Activated T-helper 2 cell treated with anti-CD3 and anti-CD28 coated beads, Interferon-gamma antibody, Interleukin-2, Interleukin-4, amounts not matched to agents 10 μg/mL and 5 μg/mL and 100 μg/mL, durations not matched to agents 14 hours and 24 hours and 36 hours (primary cell): Measurements from ENCODE around the gene SLC4A4. TPM values are rescaled to one million over a fixed set of nuclear protein-coding genes. Genes with fewer than 3 reads are reported as not detected.

Source experiments
- DNase-seq: peaks from one replicate; pipeline ENCODE4 v3.0.0; 2021; ENCODE audit warnings: low spot score
- H3K27ac Mint-ChIP-seq: one replicate; pipeline ENCODE4 v1.8.0; 2021; ENCODE audit warnings: mixed read lengths
- H3K27me3 Mint-ChIP-seq: one replicate; pipeline ENCODE4 v1.8.0; 2021; ENCODE audit warnings: low read depth, mixed read lengths
- H3K36me3 Mint-ChIP-seq: one replicate; pipeline ENCODE4 v1.8.0; 2021; ENCODE audit warnings: low read depth, mixed read lengths
- H3K4me1 Mint-ChIP-seq: one replicate; pipeline ENCODE4 v1.8.0; 2021; ENCODE audit warnings: low read depth, mixed read lengths
- H3K4me3 Mint-ChIP-seq: one replicate; pipeline ENCODE4 v1.8.0; 2021; ENCODE audit warnings: low read depth, mild to moderate bottlenecking, moderate library complexity, mixed read lengths
- H3K9me3 Mint-ChIP-seq: one replicate; pipeline ENCODE4 v1.8.0; 2021; ENCODE audit warnings: mixed read lengths
- intact Hi-C: fragments of 100-400 bp; cut with micrococcal nuclease; formaldehyde crosslinking; loops from one replicate; pipeline ENCODE4 v1.15.1; 2023
- total RNA-seq: library from RNA; stranded (reverse); gene quantifications from 2 replicates; pipeline ENCODE4 v1.2.3, GENCODE V29; 2022

The SLC4A4 gene
- total RNA-seq, 1 donor from 2014 or later: 0.43 TPM

DNA sequence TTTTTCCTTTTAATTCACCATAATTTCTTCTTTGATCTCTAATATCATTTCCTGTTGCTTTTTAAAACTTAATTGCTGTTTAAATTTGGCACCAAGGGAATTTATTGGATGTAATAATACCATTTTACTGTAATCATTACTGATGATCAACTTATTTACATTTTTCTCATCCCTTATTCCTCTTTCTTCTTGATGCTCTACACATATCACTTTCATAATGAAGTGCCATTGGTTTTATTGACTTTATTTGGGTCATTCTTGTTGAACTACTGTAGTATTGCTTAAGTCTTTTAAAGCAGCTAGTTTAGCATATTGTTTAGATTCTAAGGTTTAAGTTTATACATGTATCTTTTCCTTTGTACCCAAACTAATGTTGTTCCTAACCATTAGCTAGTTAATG lies 130.7 kb downstream of the SLC4A4 start:
- intact Hi-C loops: no loop called here
- Mint-ChIP-seq H3K4me1 (no peaks in the 10 kb centered on the region), H3K4me3 (no peak overlapping the region), H3K9me3 (no peaks in the 10 kb centered on the region), H3K27me3 (no peaks in the 10 kb centered on the region), H3K27ac (no peak overlapping the region), H3K36me3 (no peaks in the 10 kb centered on the region)
- no peak for DNase-seq

DNA sequence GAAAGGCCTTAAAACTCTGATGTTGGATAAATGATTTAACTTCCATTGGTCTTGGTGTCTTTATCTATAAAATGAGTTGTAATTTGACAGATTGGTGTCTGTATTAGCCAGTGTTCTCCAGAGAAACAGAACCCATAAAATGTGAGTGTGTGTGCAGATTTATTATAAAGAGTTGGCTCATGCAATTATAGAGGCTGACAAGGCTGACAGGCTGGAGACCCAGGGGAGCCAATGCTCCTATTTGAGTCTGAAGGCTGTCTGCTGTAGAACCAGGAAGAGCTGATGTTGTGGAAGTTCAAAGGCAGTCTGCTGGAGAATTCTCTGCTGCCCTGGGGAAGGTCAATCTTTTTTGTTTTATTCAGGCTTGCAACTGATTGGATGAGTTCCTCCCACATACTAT lies 131.7 kb downstream of the SLC4A4 start:
- Mint-ChIP-seq H3K9me3 (no peaks in the 10 kb centered on the region), H3K27ac (no peak overlapping the region), H3K27me3 (no peaks in the 10 kb centered on the region), H3K36me3 (no peaks in the 10 kb centered on the region), H3K4me3 (no peak overlapping the region), H3K4me1 (no peaks in the 10 kb centered on the region)
- DNase-seq: no peak
- intact Hi-C loops: no loop called here

DNA sequence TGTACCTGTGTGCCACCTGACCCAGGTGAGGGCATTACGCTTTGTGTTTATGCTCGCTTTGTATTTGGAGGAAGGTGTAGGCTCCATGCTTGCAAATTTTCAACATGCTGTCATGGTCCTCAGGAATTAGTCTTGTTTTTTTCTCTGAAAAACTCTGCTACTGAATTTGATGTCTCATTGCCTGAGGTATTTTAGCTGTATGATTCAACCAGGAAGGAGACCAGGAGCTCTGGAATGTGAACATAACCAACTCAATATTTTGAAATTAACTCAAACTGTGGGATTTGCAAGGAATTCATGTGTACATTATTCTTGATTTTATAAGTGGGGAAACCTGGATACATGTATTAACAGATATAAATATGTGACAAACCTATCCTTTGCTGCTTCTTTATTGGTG lies 134.1 kb downstream of the SLC4A4 start:
- H3K27me3 Mint-ChIP-seq: no peaks in the 10 kb centered on the region
- H3K36me3 Mint-ChIP-seq: no peaks in the 10 kb centered on the region
- H3K4me1 Mint-ChIP-seq: no peaks in the 10 kb centered on the region
- intact Hi-C loops: no loop called here
- DNase-seq: no peak
- no peak overlapping the region for H3K27ac Mint-ChIP-seq
- no peaks in the 10 kb centered on the region for H3K9me3 Mint-ChIP-seq
- no peak overlapping the region for H3K4me3 Mint-ChIP-seq

DNA sequence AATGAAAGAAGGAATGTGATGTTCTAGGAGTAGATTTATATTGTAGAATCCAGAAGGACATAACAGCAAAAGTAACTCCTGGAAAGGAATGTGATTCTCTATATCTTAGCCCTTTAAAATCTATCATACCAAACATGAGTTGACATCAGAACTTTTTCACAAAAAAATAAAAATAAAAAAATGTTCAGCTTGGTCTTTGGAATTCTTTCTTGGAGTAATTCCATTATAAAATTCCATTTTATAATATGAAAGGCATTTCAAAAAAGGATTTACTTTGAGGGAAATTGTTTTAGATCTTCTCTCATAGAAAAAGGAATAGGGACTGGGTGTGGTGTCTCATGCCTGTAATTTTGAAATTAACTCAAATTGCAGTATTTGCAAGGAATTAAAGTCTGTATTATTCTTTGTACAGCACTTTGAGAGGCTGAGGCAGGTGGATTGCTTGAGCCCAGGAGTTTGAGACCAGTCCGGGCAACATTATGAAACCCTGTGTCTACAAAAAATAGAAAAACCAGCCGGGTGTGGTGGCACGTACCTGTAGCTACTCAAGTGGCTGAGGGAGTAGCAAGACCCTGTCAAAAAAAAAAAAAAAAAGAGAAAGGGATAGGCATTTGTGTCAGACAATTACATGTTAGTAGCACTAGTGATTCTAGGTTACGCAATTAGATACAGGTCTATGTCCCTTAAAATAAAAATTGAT lies 134.9 kb downstream of the SLC4A4 start:
- Mint-ChIP-seq H3K4me3 (no peak overlapping the region), H3K36me3 (no peaks in the 10 kb centered on the region), H3K27me3 (no peaks in the 10 kb centered on the region), H3K9me3 (no peaks in the 10 kb centered on the region), H3K27ac (no peak overlapping the region), H3K4me1 (no peaks in the 10 kb centered on the region)
- DNase-seq: no peak
- intact Hi-C loops: no loop called here

DNA sequence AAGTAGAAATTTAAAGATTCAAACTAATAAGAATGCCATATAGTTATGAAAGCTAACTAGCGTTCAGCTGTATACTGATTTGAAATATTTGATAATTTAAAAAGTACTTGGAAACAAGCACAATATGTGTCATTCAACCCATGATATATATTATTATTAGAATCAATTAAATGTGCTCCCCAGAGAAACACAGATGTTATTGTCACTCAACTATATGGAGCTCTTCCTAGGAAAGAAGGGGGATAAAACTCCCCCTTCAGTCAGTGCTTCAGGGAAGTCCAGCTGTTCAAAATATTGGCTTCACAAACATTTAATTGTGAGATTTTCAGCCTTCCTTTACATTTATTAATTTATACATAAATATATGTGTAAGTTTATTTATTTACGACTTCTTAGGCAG lies 135.9 kb downstream of the SLC4A4 start:
- Mint-ChIP-seq H3K4me1 (no peaks in the 10 kb centered on the region), H3K36me3 (no peaks in the 10 kb centered on the region), H3K4me3 (no peak overlapping the region), H3K27me3 (no peaks in the 10 kb centered on the region), H3K9me3 (no peaks in the 10 kb centered on the region), H3K27ac (no peak overlapping the region)
- intact Hi-C loops: no loop called here
- DNase-seq: no peak

DNA sequence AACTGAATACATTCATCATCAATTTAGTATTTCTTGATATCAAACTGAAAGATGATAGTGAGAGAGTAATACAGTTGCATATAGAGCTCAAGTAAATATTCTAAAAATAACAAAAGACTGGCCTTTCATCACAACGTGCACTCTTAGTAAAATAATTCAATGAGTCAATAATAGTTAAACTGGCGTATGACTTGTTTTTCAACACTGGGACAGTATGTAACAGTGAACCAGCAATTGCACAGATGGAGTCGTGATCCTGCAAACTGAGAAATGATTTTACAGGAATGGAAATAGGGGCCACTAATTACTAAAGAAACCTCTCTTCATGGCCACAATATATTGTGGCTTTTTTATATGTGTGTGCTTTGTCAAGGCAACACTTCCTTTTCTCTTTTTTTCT lies 137.4 kb downstream of the SLC4A4 start:
- DNase-seq: no peak
- no peaks in the 10 kb centered on the region for H3K9me3 Mint-ChIP-seq
- no peak overlapping the region for H3K27ac Mint-ChIP-seq
- no peaks in the 10 kb centered on the region for H3K4me1 Mint-ChIP-seq
- H3K27me3 Mint-ChIP-seq: no peaks in the 10 kb centered on the region
- intact Hi-C loops: no loop called here
- H3K4me3 Mint-ChIP-seq: no peak overlapping the region
- no peaks in the 10 kb centered on the region for H3K36me3 Mint-ChIP-seq

DNA sequence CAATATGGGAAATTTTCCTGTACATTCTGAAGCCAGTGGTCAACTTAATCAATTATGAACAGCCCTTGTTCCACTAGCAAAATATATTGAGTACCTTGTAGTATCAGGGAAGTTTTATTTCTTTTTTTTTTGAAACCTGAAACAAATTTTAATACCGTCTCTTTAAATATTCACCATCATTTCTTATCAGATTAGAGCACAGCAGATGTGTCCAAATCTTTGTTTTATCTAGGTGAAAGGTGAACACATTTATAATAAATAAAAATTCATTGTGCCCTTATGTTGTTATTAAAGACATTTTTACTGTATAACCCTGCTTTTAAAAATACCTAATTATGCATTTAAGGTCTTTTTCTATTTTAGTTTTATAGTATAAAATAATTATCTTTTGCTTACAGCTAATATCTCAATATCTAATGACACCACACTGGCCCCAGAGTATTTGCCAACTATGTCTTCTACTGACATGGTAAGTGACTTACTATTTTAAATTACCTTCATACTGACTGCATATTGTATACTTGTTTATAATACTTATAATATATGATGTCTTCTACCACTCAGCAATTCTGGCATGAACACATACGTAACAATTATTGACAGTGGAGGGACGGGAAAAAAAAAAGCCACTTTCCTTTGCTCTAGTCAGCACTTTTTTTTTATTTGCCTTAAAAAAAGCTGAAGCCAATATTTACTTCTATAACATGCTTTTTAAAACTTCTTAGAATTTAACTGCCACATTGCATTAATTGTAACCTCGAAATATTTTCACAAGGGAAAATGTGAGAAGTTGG lies 147.9 kb downstream of the SLC4A4 start:
- Mint-ChIP-seq H3K27me3 (no peaks in the 10 kb centered on the region), H3K4me1 (no peaks in the 10 kb centered on the region), H3K4me3 (no peak overlapping the region), H3K36me3 (no peaks in the 10 kb centered on the region), H3K9me3 (no peaks in the 10 kb centered on the region), H3K27ac (no peak overlapping the region)
- intact Hi-C loops: no loop called here
- DNase-seq: no peak

DNA sequence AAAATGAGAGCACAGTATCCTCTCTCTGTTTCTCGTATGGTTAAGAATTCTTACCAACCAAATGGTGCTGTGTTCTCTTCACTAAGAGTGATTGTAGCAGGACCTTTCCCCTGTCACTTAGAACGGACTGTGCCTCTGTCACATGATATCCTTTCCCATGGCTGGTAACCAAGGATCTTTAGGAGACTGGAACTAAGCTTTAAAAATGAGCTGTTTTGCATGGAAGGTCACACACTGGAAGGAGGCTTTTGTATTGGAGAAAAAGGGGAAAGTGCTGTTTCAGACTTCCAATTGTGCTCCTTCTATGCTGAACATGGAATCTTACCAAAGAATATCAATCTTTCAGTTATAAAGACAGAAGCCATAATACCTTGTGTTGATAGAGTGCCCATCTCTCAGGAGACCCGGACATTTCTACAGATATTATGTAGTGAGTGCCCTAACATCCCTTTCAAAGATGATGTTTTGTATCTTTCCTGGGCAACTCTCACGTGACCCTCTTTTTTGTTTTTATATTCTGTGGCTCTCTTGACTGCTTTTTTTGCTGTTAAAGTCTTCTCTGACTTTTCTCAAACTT lies 148.6 kb downstream of the SLC4A4 start:
- H3K27ac Mint-ChIP-seq: no peak overlapping the region
- intact Hi-C loops: no loop called here
- no peaks in the 10 kb centered on the region for H3K27me3 Mint-ChIP-seq
- H3K9me3 Mint-ChIP-seq: no peaks in the 10 kb centered on the region
- H3K4me3 Mint-ChIP-seq: no peak overlapping the region
- H3K36me3 Mint-ChIP-seq: no peaks in the 10 kb centered on the region
- DNase-seq: no peak
- H3K4me1 Mint-ChIP-seq: no peaks in the 10 kb centered on the region

DNA sequence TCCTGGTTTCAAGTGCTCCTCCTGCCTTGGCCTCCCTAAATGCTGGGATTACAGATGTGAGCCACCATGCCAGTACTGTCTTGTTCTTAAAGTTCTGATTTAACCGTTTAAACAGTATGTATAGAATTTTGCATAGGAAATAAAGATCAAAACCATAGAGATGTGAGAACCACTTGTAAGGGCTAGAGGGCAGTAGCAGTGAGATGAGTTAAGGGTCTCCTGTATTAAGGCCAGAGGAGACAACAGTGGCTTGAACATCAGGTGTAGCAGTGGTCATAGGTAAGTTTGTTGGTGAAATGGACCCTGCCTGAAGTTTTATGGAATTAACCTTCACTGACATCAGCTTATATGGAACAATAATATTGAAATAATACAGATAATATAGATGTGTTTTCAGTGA lies 155.7 kb downstream of the SLC4A4 start:
- no peak for DNase-seq
- H3K36me3 Mint-ChIP-seq: no peaks in the 10 kb centered on the region
- intact Hi-C loops: no loop called here
- H3K4me3 Mint-ChIP-seq: no peak overlapping the region
- no peaks in the 10 kb centered on the region for H3K4me1 Mint-ChIP-seq
- H3K9me3 Mint-ChIP-seq: no peaks in the 10 kb centered on the region
- no peaks in the 10 kb centered on the region for H3K27me3 Mint-ChIP-seq
- H3K27ac Mint-ChIP-seq: no peak overlapping the region

DNA sequence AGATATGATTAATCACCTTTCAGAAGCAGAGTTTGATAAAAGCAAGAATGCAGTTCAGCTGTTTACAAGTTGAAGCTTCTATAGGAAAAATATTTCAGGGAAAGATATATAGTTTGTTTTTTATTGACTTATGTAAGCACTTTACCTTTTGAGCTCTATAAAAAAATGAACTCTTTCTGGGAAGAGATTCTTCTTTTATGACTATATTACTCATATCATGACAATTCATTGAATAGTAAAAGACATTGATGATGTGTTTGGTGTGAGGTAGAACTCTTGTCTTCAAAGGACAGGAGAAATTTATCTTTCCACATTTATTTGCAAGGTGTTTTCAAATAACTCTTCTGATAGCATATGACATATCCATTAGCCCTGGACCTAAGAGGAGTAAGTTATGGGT lies 156.6 kb downstream of the SLC4A4 start:
- Mint-ChIP-seq H3K27me3 (no peaks in the 10 kb centered on the region), H3K4me1 (no peaks in the 10 kb centered on the region), H3K4me3 (no peak overlapping the region), H3K27ac (no peak overlapping the region), H3K9me3 (no peaks in the 10 kb centered on the region), H3K36me3 (no peaks in the 10 kb centered on the region)
- intact Hi-C loops: no loop called here
- DNase-seq: no peak

DNA sequence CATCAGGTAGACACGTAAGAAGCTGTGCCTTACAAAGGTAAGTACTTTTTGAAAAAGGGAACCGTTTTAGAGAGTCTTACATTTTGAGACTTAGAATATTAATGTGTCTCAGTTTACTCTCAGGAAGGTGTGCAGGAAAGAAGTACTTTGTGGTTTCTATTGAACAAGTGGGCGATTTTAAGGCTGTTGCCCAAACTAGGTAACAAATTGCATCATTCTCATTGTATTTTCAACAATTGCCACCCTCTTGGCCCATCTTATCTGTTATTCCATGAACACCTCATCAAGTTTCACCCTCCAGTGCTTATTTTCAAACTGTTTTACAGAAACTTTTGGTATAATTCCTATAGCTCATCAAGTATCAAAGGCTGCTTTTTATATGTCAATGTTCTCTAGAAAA lies 158.3 kb downstream of the SLC4A4 start:
- no peak for DNase-seq
- Mint-ChIP-seq H3K27ac (no peak overlapping the region), H3K4me1 (no peaks in the 10 kb centered on the region), H3K36me3 (no peaks in the 10 kb centered on the region), H3K9me3 (no peaks in the 10 kb centered on the region), H3K4me3 (no peak overlapping the region), H3K27me3 (no peaks in the 10 kb centered on the region)
- intact Hi-C loops: no loop called here

DNA sequence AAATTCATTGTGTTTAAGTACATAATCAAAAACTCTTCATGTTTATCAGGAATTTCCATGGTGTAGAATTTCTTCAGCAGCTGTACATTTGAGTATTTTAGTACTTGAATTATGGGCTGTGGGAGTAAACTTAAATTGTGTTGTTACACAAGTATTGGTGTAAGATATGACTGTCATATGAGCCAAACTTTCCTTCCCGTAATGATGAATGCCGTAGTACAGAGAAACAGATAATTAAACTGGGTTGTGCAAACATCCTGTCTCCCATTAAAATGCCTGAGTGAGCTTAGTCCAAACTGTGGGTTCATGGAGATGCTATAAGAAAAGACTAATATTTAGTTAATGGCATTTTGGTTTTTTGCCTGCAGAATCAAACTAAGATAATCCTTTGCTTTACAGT lies 159.2 kb downstream of the SLC4A4 start:
- no peaks in the 10 kb centered on the region for H3K27me3 Mint-ChIP-seq
- no peak for DNase-seq
- intact Hi-C loops: no loop called here
- H3K9me3 Mint-ChIP-seq: no peaks in the 10 kb centered on the region
- H3K36me3 Mint-ChIP-seq: no peaks in the 10 kb centered on the region
- H3K27ac Mint-ChIP-seq: no peak overlapping the region
- no peaks in the 10 kb centered on the region for H3K4me1 Mint-ChIP-seq
- H3K4me3 Mint-ChIP-seq: no peak overlapping the region

DNA sequence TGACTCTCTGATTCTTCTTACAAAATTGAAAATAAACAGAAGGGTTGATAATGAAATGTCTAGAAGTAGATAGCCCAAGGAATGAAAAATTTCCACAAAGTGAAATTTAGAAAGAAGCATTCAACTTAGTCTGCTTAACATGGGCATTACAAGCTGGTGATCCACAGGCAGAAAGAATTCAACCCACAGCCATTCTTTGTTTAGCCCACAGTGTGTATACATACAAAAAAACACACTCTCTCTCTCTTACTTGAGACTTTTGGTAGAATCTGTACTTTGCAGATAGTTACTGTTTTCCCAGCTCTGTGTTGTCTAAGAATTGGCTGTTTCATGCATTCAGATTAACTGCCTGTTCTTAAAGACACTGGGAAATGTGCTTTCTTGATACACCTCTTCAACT lies 159.8 kb downstream of the SLC4A4 start:
- H3K27me3 Mint-ChIP-seq: no peaks in the 10 kb centered on the region
- H3K9me3 Mint-ChIP-seq: no peaks in the 10 kb centered on the region
- no peak for DNase-seq
- no peak overlapping the region for H3K27ac Mint-ChIP-seq
- H3K36me3 Mint-ChIP-seq: no peaks in the 10 kb centered on the region
- intact Hi-C loops: no loop called here
- H3K4me3 Mint-ChIP-seq: no peak overlapping the region
- H3K4me1 Mint-ChIP-seq: no peaks in the 10 kb centered on the region
